ENCODE data around the gene NRXN3. TPM values are rescaled to one million over a fixed set of nuclear protein-coding genes. Genes with fewer than 3 reads are reported as not detected.

The NRXN3 gene
- total and polyA plus RNA-seq, 8 donors = 0.29 to 41.1 (median 9.1) TPM

DNA sequence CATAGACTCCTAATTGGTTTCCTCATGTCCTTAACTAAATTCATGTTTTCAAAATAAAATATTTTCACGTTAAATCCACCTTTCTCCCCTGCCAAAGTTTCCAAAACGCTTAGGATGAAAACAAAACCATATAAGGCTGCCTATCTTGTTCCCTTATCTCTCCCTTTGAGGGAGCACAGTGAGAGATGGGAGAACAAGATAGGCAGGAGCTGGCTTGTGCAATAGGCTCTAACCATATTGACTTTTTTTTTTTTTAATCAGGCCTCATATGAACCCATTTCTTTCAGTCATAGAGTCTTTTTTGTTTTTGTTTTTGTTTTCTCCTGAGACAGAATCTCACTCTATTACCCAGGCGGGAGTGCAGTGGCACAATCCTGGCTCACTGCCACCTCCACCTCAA is 184.9 kb downstream of the NRXN3 start:
- TF ChIP-seq POLR2AphosphoS5 (IDR thresholded peaks at IDR 0.05) (no peak), POLR2A (IDR thresholded peaks at IDR 0.05) (no peak), EP300 (IDR thresholded peaks at IDR 0.05) (no peak)
- TF ChIP-seq, protein P1, sequence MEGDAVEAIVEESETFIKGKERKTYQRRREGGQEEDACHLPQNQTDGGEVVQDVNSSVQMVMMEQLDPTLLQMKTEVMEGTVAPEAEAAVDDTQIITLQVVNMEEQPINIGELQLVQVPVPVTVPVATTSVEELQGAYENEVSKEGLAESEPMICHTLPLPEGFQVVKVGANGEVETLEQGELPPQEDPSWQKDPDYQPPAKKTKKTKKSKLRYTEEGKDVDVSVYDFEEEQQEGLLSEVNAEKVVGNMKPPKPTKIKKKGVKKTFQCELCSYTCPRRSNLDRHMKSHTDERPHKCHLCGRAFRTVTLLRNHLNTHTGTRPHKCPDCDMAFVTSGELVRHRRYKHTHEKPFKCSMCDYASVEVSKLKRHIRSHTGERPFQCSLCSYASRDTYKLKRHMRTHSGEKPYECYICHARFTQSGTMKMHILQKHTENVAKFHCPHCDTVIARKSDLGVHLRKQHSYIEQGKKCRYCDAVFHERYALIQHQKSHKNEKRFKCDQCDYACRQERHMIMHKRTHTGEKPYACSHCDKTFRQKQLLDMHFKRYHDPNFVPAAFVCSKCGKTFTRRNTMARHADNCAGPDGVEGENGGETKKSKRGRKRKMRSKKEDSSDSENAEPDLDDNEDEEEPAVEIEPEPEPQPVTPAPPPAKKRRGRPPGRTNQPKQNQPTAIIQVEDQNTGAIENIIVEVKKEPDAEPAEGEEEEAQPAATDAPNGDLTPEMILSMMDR (IDR thresholded peaks at IDR 0.05) = no peak
- no peak for DNase-seq
- H3K4me1 ChIP-seq = no peaks in the 10 kb centered on the region
- WGBS, 5 donors = 55 to 77% (median 59%) methylated on average over 3 of the region's 3 CpGs
- no peaks in the 10 kb centered on the region for H3K36me3 ChIP-seq
- no peak overlapping the region for H3K4me3 ChIP-seq
- no peaks in the 10 kb centered on the region for H3K27me3 ChIP-seq
- intact Hi-C loops (cut with DNase I; ENCODE audit: low total_unique reads) = no loop called here
- no peak overlapping the region for H3K27ac ChIP-seq
- H3K9me3 ChIP-seq = no peaks in the 10 kb centered on the region

DNA sequence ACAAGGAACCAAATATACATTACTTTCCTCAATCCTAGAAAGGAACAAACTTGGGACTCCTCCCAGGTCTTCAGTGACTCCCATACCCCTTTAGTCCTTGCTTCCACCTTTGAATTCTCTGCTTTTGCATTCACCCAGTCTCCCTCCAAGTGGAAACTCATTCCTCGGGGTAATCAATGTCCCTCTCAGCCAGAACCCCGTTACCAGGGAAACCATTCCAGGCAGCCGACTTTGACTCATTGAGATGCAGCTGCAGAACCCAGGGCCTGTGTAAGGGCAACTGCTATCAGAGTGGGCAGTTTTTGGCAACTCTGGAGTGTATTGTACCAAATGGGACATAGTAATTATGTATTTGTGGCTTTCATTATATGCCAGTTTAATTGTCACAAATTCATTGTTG is 186.2 kb downstream of the NRXN3 start:
- Histone ChIP-seq H3K4me1 (no peaks in the 10 kb centered on the region), H3K9me3 (no peaks in the 10 kb centered on the region), H3K27ac (no peak overlapping the region), H3K4me3 (no peak overlapping the region), H3K27me3 (no peaks in the 10 kb centered on the region), H3K36me3 (no peaks in the 10 kb centered on the region)
- DNase-seq = no peak
- WGBS, 5 donors = 29 to 54% (median 40%) methylated on average over 3 of the region's 3 CpGs
- intact Hi-C loops (cut with DNase I; ENCODE audit: low total_unique reads) = no loop called here
- TF ChIP-seq EP300 (IDR thresholded peaks at IDR 0.05) = no peak
- TF ChIP-seq, protein P1 (IDR thresholded peaks at IDR 0.05) = no peak
- no peak for TF ChIP-seq POLR2A (IDR thresholded peaks at IDR 0.05)

- no peaks in the 10 kb centered on the region for H3K36me3 ChIP-seq
- intact Hi-C loops (cut with DNase I; ENCODE audit: low total_unique reads) = no loop called here
- no peaks in the 10 kb centered on the region for H3K27me3 ChIP-seq
- no peaks in the 10 kb centered on the region for H3K9me3 ChIP-seq
- WGBS, 5 donors = 84 to 91% (median 85%) methylated on average over 4 of the region's 4 CpGs
- H3K4me3 ChIP-seq = no peak overlapping the region
- no peak for TF ChIP-seq POLR2AphosphoS5 (IDR thresholded peaks at IDR 0.05)
- TF ChIP-seq POLR2A (IDR thresholded peaks at IDR 0.05) = no peak
- TF ChIP-seq, protein P1 (IDR thresholded peaks at IDR 0.05) = no peak
- no peak for TF ChIP-seq EP300 (IDR thresholded peaks at IDR 0.05)
- no peak overlapping the region for H3K27ac ChIP-seq
- H3K4me1 ChIP-seq = no peaks in the 10 kb centered on the region
- DNase-seq = no peak
Observed at GRCh38 chr14:78358591-78358990, 188.4 kb downstream of the NRXN3 start.

- Histone ChIP-seq H3K9me3 (no peaks in the 10 kb centered on the region), H3K36me3 (no peaks in the 10 kb centered on the region), H3K27me3 (no peaks in the 10 kb centered on the region), H3K4me3 (no peak overlapping the region), H3K27ac (no peak overlapping the region), H3K4me1 (no peaks in the 10 kb centered on the region)
- TF ChIP-seq, protein P1 (IDR thresholded peaks at IDR 0.05) = no peak
- TF ChIP-seq POLR2A (IDR thresholded peaks at IDR 0.05) = no peak
- no peak for TF ChIP-seq POLR2AphosphoS5 (IDR thresholded peaks at IDR 0.05)
- no peak for TF ChIP-seq EP300 (IDR thresholded peaks at IDR 0.05)
- no peak for DNase-seq
- intact Hi-C loops (cut with DNase I; ENCODE audit: low total_unique reads) = no loop called here
- 45 to 71% (median 61%) methylated on average over 5 of the region's 5 CpGs for WGBS, 5 donors
Observed at GRCh38 chr14:78359581-78359980, 189.4 kb downstream of the NRXN3 start.

Data from stomach (tissue), 9 donors.